Mucosa of rectum (tissue), 2 donors: ENCODE data around the gene ERCC1.
A peak's percentile ranks its signal among the peaks of the same experiment; 100 is the strongest.

ENCODE experiments used
- H3K27ac ChIP-seq, 2 donors: one replicate each; pipeline ENCODE4 v1.7.0; 2013; ENCODE audit warnings: inconsistent platforms in 2 of 2, low read depth in 2 of 2, low read length in 2 of 2
- H3K27me3 ChIP-seq, 2 donors: one replicate each; pipeline ENCODE4 v1.7.0; 2013; ENCODE audit warnings: low read length in 2 of 2; ENCODE audit not compliant: control insufficient read depth in 2 of 2, insufficient read depth in 2 of 2
- H3K36me3 ChIP-seq, 2 donors: one replicate each; pipeline ENCODE4 v1.7.0; 2013; ENCODE audit warnings: low read length in 2 of 2; ENCODE audit not compliant: control insufficient read depth in 2 of 2, insufficient read depth in 2 of 2
- H3K4me1 ChIP-seq, 2 donors: one replicate each; pipeline ENCODE4 v1.7.0; 2013; ENCODE audit warnings: low read length in 2 of 2, mild to moderate bottlenecking in 1 of 2; ENCODE audit not compliant: control insufficient read depth in 2 of 2, insufficient read depth in 2 of 2
- H3K4me3 ChIP-seq, 2 donors: one replicate each; pipeline ENCODE4 v1.7.0; 2013; ENCODE audit warnings: low read length in 2 of 2
- H3K9ac ChIP-seq, 2 donors: one replicate each; pipeline ENCODE4 v1.7.0; 2013; ENCODE audit warnings: low read length in 2 of 2, low read depth in 1 of 2, mild to moderate bottlenecking in 1 of 2
- H3K9me3 ChIP-seq, 2 donors: one replicate each; pipeline ENCODE4 v1.7.0; 2013; ENCODE audit warnings: low read length in 2 of 2; ENCODE audit not compliant: control insufficient read depth in 2 of 2
- donor health status: healthy.
- donor health status: Normal muscosa, but diverticular disease.

Gene ERCC1

GRCh38 chr19:45468159-45468651, 44.5 kb upstream of the ERCC1 start:
- H3K9me3 ChIP-seq = no peaks in the 10 kb centered on the region
- H3K4me1 ChIP-seq = peaks cover 28 to 31% of the 10 kb centered on the region in 2 donors
- peak overlapping the region; percentile 84 to 99 for H3K9ac ChIP-seq
- no peaks in the 10 kb centered on the region for H3K36me3 ChIP-seq
- H3K27me3 ChIP-seq = peaks cover 3 to 12% of the 10 kb centered on the region in 2 donors
- peak overlapping the region; percentile 95 to 99 for H3K27ac ChIP-seq
- peak overlapping the region; percentile 99 for H3K4me3 ChIP-seq

- Histone ChIP-seq H3K9ac (peak within 1 kb of the TSS; percentile 84 to 99), H3K4me3 (peak within 1 kb of the TSS; percentile 99), H3K27me3 (peaks cover 0 to 8% of the 10 kb centered on the region in 2 donors)
Observed at GRCh38 chr19:45467456-45468158, 43.9 kb upstream of the ERCC1 start, which contains the start of gene FOSB. FOSB (plus strand) TSS chr19:45467996; CDS start chr19:45468587, 591 bp downstream.

GRCh38 chr19:45467115-45467455, 43.4 kb upstream of the ERCC1 start:
- peaks cover 23 to 31% of the 10 kb centered on the region in 2 donors for H3K4me1 ChIP-seq
- H3K27ac ChIP-seq = peak overlapping the region in 1 of 2 donors; percentile 99
- peak overlapping the region; percentile 58 to 70 for H3K9ac ChIP-seq
- H3K36me3 ChIP-seq = no peaks in the 10 kb centered on the region
- peak overlapping the region; percentile 99 for H3K4me3 ChIP-seq
- H3K27me3 ChIP-seq = peaks cover 0 to 5% of the 10 kb centered on the region in 2 donors
- H3K9me3 ChIP-seq = no peaks in the 10 kb centered on the region

More at GRCh38 chr19:45467456-45468158, 43.9 kb upstream of the ERCC1 start, which contains the start of gene FOSB:
- Histone ChIP-seq H3K9me3 (no peaks in the 10 kb centered on the region), H3K27ac (peak within 1 kb of the TSS; percentile 95 to 99), H3K36me3 (no peaks in the 10 kb centered on the region), H3K4me1 (peaks cover 26 to 31% of the 10 kb centered on the region in 2 donors)

GRCh38 chr19:45464852-45465441, 41.2 kb upstream of the ERCC1 start:
- H3K4me1 ChIP-seq = peaks cover 18 to 25% of the 10 kb centered on the region in 2 donors
- no peak overlapping the region for H3K27ac ChIP-seq
- H3K4me3 ChIP-seq = no peak overlapping the region
- H3K36me3 ChIP-seq = no peaks in the 10 kb centered on the region
- H3K9me3 ChIP-seq = no peaks in the 10 kb centered on the region
- no peak overlapping the region for H3K9ac ChIP-seq
- no peaks in the 10 kb centered on the region for H3K27me3 ChIP-seq

GRCh38 chr19:45464274-45464673, 40.6 kb upstream of the ERCC1 start:
- Histone ChIP-seq H3K9me3 (no peaks in the 10 kb centered on the region), H3K9ac (no peak overlapping the region), H3K4me3 (no peak overlapping the region), H3K27me3 (no peaks in the 10 kb centered on the region), H3K36me3 (no peaks in the 10 kb centered on the region), H3K4me1 (peaks cover 12 to 19% of the 10 kb centered on the region in 2 donors), H3K27ac (no peak overlapping the region)

GRCh38 chr19:45463241-45463640, 39.5 kb upstream of the ERCC1 start:
- no peaks in the 10 kb centered on the region for H3K36me3 ChIP-seq
- no peak overlapping the region for H3K27ac ChIP-seq
- no peak overlapping the region for H3K9ac ChIP-seq
- peaks cover 8 to 11% of the 10 kb centered on the region in 2 donors for H3K4me1 ChIP-seq
- no peak overlapping the region for H3K4me3 ChIP-seq
- no peaks in the 10 kb centered on the region for H3K9me3 ChIP-seq
- no peaks in the 10 kb centered on the region for H3K27me3 ChIP-seq

- Histone ChIP-seq H3K9ac (no peak overlapping the region), H3K27ac (no peak overlapping the region), H3K9me3 (no peaks in the 10 kb centered on the region), H3K4me3 (no peak overlapping the region), H3K27me3 (no peaks in the 10 kb centered on the region), H3K36me3 (no peaks in the 10 kb centered on the region), H3K4me1 (peaks cover 3% of the 10 kb centered on the region in 2 donors)
Observed at GRCh38 chr19:45462174-45462573, 38.5 kb upstream of the ERCC1 start.

- no peaks in the 10 kb centered on the region for H3K9me3 ChIP-seq
Observed at GRCh38 chr19:45460807-45461347, 37.2 kb upstream of the ERCC1 start.

GRCh38 chr19:45457776-45458175, 34.1 kb upstream of the ERCC1 start:
- H3K9ac ChIP-seq = no peak overlapping the region
- H3K4me3 ChIP-seq = no peak overlapping the region
- no peaks in the 10 kb centered on the region for H3K27me3 ChIP-seq
- H3K36me3 ChIP-seq = no peaks in the 10 kb centered on the region
- H3K4me1 ChIP-seq = peaks cover 12 to 17% of the 10 kb centered on the region in 2 donors
- no peak overlapping the region for H3K27ac ChIP-seq
- no peaks in the 10 kb centered on the region for H3K9me3 ChIP-seq

More at GRCh38 chr19:45460807-45461347, 37.2 kb upstream of the ERCC1 start:
- H3K4me1 ChIP-seq = peaks cover 6 to 8% of the 10 kb centered on the region in 2 donors
- H3K4me3 ChIP-seq = no peak overlapping the region
- H3K27ac ChIP-seq = no peak overlapping the region
- H3K9ac ChIP-seq = no peak overlapping the region
- H3K27me3 ChIP-seq = no peaks in the 10 kb centered on the region
- H3K36me3 ChIP-seq = no peaks in the 10 kb centered on the region

- Histone ChIP-seq H3K27ac (peak overlapping the region; percentile 91 to 94), H3K36me3 (no peaks in the 10 kb centered on the region), H3K9ac (peak overlapping the region; percentile 47 to 88), H3K4me3 (peak overlapping the region; percentile 54 to 57), H3K27me3 (no peaks in the 10 kb centered on the region), H3K4me1 (peaks cover 17 to 23% of the 10 kb centered on the region in 2 donors), H3K9me3 (no peaks in the 10 kb centered on the region)
Observed at GRCh38 chr19:45456500-45456815, 32.7 kb upstream of the ERCC1 start.
